Stimulated activated CD8-positive, alpha-beta memory T cell treated with anti-CD3 and anti-CD28 coated beads, Interleukin-7, amount 100 ng/mL, for 24 hours (primary cell): ENCODE results near the gene ITGB7.

ENCODE experiments used
- DNase-seq: peaks from one replicate; pipeline ENCODE4 v3.0.0-alpha.2; 2020; ENCODE audit warnings: low read depth

Gene ITGB7

DNA sequence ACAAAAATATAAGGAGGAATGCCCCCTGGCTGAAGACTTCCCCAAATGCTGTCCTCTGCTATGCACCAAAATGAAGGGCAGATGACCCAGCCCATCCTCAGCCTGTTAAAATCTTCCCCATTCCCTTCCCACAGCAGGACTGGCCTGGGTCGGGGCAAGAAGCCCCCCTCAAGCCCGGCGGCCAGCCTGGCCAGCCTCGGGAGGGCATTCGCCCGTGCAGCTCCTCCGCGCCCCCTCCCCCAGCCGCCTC lies 24.5 kb upstream of the ITGB7 start:
- DNase-seq = no peak

DNA sequence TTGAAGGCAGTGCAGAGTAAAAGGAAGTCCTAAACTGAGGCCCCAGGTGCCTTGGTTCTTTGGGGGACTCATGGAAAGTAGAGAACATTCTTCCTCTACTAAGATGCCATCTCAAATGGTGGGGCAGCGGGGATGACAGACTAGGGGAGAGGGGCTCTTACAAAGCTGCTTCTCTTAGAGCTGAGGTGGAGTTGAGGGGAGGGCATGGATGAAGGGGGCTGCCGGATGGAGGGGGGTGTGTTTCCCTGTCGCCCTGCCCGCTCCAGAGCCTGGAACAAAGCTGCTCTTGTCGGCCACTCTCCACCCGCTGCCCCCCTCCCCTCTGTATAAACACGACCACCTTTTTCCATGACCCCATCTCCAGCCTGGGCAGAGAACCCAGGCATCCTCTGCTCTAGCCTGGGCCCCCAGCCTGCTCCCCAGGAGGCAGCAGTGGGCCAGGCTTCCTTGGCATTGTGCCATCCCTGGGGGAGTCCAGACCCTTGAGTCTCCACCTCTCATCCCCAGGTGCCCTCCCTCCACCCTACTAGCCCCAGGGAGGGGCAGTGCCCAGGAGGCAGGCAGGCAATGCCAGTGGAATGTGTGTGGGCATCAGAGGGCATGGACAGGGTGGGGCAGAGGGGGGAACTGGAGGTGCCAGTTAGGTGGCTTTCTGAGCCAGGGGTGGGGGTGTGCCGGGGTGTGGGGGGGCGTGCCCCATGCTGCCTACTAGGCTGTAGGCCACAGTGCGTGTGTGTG lies 23.2 kb upstream of the ITGB7 start:
- DNase-seq = no peak

DNA sequence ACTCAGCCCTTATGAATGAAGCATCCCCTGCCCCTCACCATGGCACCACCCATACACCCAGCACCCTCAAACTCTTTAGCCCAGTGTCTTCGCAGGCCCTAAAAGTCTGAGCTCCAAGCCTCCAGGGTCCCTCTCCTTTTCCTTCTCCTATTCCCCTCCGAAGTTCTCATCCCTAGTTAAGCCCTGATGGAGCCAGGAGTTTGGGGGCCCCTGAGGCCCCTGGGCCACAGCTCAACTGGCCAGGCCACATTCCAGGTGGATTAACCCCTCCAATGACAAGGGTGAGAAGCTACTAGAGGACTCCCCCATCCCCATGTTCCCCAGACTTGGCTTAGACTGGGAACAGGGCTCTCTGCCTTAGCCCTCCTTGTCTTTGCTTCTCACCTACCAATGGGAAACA lies 22.4 kb upstream of the ITGB7 start:
- DNase-seq = no peak

DNA sequence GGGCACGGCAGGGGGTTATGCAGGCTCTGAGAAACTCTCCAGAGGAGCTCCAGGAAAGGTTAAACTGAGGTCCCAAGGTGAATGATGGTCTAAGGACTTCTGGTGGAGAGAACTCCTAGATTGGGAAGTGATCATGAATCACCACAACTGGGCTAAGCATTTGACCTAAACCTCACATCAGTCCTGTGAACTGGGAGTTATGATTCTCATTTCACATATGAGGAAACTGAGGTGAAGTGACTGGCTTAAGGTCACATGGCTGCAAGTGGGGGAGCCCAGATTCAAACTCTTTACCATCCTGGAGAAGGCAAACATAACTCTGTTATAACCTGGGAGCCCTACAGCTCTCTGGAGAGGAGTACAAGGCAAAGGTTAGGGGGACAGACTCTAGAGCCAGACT lies 20.8 kb upstream of the ITGB7 start:
- no peak for DNase-seq

DNA sequence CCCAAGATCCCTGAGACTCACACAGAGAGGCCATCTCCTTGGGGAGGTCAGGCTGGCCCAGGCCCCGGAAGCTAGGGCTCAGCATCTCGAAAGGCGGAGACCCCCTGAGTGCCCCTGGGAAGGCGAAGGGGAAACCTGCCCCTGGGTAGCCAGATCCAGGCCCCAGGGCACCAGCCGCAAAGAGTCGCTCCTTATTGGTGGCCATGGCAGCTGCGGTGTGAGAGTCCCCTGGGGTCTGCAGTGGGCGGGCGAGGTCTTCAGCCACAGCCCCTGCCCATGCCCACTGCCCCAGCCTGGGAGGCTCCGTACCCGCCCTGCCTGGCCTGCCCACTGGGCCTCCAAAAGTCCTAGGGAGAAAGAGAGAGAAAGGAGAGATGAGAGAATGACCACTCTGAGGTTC lies 20.3 kb upstream of the ITGB7 start:
- DNase-seq = no peak

DNA sequence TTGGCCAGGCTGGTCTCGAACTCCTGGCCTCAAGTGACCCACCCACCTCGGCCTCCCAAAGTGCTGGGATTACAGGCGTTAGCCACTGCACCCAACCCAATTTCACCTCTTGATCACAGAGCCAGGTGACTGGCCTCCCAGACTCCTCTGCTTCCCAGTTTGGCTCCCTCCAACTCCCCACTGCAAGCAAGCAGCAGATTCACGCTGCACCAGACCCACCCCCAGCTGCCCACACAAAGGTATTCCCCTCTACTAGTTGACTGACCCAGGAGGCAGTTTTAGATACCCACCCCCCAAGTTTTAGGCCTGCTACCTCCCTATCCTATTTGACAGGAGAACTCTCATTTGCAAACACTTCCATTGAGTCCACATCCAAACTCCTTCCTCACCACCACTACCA lies 19.8 kb upstream of the ITGB7 start:
- DNase-seq = no peak

DNA sequence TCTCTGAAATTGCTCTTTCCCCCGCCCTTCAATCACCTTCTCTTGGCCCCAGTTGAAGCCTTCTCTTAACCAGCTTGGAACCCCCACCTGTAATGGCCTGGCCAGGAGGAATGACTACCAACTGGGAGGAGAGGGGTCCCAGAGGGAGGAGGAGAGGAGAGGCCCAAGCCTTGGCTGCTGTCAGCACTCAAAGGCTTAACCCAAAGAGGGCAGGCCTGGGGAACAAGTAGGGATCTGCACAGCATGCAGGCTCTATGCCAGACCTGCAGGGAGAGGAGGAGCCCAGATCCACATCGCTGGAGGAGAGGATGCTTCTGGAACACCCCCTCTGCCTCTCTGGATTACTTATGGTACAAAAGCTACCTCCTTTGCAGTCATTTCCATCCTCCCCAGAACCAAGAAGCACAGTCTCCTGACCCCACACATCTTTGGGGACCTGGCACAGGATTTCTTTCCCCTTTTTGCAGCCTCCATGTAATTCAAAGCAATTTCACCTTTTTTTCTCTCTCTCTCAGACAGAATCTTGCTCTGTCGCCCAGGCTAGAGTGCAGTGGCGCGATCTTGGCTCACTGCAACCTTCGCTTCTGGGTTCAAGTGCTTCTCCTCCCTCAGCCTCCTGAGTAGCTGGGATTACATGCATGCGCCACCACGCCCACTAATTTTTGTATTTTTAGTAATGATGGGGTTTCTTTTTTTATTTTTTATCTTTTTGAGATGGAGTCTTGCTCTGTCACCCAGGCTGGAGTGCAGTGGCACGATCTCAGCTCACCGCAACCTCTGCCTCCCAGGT lies 18.8 kb upstream of the ITGB7 start:
- no peak for DNase-seq

DNA sequence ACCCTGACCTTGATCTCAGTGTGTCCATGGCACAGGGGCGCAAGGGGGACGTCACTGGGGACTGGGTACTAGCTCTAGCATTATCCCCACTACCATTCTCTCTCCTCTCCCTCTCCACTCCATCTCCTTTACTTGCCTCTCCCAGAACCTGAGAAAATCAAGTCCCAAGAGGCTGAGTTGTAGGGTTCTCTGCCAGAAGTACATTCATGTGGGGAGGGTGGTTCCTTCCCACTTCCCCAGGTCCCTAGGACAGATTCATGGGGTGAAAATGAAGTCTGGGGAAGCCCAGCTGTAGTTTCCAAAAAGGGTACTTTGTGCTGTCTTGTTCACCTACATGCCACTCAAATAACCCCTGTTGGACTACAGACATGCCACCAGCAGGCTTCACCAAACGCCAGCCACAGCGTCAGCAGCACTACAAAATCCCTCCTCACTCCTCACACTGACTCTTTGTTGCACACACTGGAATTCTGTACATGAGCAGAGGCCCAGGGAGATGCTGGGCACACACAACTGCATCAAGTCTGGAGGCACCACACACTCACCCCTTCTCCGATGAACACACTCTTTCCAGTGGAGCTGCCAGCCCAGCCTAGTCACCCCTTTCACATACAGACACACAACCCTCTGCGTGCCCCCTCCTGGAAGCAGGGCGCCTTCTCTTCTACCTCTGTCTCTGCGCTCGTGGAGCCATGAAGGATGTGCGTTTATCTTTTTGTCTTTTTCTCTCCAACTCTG lies 18.0 kb upstream of the ITGB7 start:
- DNase-seq = no peak

DNA sequence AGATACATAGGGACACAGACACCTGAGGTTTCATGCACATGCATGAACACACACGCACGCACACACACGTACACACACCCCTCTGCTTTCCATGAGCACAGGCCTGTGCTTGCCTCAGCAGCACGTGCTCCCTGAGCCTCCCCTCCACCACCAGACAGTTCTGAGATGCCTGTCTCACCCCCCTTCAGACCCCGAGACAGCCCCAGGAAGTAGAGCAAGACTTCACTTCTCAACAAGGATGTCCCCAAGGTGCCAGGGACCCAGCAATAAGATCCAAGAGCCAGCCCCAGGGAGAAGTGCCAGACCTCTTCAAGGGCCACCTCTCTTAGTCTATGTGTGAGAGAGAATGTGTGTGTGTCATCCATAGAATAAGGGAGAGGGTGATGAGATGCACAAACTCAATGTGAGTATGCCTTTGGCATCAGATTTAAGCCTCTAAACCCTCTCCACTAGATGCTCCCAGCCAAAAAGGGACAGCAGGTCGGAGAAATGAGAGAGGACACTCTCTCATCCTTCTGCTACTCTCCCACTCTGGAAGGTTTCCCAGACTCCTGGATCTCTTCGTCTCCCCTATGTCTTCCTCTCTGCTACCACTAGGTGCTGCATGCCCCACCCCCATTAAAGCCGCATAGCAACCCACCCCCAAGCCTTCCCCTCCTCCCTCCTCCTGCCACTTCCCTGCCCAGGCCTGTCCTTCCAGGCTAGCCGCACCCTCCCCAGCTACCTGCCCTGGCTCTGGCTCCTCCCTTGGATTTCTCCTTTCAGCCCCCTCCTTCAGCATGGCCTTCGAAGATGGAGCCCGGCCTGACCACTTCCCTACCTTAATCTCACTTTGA lies 17.2 kb upstream of the ITGB7 start:
- no peak for DNase-seq

DNA sequence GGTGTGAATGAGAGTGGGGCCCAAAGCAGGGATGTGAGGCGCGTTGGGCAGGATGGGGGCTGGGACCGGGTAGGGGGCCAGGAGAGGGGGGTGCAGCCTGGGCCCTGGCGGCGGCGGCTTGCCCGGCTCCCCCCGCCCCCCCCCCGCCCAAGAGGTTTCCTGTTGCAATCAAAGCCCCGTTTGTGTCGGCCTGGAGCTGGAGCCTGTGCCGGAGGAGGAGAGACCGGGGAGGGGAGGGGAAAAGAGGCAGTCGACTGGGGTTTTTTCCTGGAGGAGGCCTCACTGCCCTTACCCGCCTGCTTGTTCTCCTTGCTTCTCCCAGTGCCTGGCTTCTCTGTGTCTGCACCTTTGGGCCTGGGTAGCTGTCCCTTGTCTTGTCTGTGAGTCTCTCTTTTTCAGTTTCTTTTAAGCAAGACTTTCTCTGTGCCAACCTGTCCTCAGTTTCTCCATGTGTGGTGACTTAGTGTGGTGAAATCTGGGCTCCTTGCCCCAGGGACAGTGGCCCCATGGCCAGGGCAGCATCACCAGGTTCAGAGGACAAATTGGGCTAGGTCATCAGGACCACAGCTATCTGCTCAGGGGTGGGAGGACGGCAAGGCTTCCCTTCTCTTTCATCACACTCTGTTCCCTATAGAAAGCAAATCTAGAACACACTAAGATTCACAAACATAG lies 16.5 kb upstream of the ITGB7 start:
- no peak for DNase-seq

DNA sequence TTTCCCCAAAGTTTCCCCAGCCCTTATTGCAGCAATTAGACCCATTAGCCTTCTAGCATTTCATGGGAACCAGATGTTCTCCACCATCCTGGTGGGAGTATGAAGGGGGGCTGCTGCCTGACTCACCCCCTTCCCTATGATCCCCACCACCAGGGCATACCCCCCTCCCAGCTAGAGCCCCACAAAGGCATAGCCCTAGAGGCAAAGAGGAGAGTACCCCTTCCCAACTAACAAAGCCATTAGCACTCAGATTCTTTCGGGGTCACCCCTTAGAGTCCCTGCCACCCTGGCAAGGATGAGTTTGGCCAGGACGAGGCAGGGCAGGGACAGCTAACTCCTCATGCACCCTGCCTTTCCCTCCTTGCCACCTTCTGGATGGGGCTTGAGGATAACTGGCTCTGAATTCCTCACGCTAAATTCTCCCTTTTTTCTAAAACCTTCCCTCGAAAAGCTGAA lies 15.8 kb upstream of the ITGB7 start:
- DNase-seq = no peak

DNA sequence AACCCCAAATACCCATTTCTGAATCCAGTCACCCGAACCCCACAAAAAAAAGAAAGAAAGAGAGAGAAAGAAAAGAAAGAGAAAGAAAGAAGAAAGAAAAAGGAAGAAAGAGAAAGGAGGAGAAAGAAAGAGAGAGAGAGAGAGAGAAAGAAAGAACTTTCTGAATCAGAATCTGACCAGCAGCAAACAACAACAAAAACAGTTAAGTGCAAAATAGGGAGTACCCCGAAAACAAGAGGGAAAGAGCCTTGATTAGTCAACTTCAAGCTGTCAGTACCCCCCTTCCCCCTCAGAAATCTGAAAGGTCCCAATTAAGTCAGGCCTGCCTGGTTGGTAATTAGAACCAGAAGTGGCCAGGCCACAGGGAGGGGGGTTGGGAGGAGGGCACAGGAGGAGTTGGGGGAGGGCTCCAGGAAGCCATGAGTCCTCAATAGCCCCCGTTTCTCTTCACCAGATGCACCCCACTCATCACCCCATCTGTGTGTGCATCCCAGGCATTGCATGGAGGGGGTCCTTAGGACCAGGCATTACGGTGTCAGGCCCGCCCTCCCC lies 15.2 kb upstream of the ITGB7 start:
- no peak for DNase-seq

DNA sequence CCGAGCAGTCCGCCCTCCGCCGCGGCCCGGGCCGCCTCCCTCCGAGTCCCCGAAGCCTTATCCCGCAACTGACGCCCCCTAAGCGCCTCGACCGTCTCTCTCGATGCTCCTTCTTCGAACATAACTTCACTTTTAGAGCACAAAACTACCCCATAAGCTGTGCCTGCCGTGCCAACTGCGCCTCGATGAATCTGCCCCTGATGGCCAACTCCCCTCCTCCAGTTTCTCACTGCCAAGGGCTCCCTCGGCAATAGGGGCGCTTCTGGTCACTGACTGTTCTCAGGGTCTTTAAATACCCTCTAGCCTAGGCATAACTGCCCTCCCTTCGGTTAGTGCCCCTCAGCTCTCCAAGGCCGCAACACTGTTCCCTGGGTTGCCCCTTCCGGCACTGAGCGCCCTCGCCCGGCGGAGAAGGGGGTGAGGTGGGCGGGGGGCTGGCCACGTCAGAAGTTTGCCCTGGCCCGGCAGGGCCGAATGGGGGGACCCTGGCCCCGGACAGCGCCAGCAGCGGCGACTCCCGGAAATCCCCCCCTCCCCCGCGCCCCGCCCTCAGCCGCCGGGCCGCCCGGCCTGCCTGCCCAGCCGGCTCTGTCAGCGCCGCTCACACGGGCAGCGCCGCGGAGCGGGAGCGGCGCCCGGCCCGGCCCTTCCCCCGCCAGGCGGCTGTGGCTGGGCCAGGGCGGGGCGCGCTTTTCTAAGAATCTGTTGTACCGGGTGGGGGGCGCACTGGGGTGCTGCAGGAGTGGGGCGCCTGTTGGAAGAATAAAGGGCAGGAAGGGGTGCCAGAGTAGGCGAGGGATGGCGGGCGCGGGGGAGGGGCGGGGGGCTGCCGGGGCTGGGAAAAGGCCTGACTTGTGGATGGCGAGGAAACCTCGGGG lies 14.4 kb upstream of the ITGB7 start:
- no peak for DNase-seq

DNA sequence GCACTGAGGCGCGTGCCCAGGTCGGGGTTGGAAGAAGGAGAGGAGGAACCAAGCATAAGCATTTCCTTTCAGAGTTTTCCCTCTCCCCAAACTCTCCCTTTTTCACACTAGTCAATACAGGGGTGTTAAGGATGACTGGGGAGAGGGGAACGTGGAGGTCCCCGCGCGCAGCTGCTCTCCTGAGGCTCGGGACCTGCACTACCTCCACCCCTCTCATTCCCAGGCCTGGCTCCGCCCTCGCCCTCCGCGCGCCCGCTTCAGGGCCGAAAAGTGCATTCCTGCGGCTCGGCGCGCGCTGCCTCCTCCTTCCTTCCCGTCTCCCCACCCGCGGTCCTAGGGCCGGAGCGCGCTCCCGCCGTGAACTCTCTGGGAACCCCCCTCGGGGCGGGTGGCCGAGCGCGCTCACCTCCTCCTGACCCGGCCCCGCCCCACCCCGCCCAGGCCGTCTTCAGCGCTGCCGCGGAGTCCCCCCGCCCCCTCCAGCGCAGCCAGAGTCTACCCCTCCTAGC lies 13.7 kb upstream of the ITGB7 start:
- no peak for DNase-seq

DNA sequence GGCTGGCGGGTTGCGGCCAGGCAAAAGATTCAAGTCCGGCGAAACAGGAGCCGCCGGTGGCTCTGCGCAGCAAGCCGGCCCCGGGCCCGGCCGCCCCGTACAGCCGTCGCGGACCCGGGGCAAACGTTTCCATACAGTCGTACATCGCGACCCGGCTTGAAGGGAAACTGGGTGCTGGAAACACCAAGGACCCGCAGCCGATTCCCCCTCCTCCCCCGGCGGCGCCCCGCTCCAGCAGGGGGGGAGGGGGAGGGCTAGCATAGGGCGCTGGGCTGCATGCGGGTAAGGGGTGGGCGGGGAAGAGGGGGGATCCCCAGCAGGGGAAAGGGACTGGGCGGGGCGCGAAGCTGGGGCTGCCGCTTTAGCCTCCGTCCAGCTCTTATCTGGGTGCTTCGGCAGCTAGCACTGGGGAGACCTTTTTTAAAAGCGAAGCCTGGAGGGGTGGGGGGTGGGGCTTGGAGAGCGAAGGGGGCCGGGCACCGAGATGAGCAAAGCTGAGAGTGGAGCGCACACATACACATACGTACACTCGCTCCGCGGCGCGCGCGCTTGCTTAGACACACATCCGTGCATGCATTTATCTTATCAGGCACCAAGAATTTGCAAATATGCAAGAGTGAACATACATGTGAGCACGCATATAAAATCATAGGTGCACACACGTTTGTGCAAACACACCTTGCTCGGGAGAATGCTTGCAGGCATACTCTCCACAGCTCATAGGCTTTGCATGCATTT lies 13.1 kb upstream of the ITGB7 start:
- DNase-seq = no peak

DNA sequence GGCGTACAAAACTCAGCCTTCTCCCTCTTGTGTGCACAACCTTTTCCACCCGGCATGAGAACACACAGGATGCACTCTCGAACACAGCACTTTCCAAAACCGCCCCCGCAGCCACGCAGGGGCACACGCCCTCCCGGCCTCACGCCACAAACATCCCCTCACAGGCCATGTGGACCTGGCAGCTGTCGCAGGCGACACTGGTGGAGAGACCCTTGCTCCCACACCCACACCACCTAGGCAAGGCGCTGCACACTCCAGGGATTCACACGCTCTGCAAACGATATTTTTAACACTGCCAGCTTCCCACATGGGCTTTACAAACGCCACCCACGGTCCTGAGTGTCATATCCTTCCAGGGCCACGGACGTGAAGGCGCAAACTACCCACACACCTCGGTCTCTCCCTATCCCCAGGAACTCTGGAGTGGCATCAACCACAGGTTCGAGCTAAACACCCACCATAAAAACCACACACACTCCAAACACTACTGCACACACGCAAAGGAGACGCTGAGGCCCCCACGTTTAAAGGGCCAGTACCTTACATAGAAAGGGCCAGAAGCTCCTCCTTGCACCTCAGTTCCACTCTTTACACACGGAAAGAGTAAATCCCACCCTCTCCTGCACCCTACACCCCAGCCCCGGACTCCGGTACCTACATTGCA lies 12.4 kb upstream of the ITGB7 start:
- no peak for DNase-seq

DNA sequence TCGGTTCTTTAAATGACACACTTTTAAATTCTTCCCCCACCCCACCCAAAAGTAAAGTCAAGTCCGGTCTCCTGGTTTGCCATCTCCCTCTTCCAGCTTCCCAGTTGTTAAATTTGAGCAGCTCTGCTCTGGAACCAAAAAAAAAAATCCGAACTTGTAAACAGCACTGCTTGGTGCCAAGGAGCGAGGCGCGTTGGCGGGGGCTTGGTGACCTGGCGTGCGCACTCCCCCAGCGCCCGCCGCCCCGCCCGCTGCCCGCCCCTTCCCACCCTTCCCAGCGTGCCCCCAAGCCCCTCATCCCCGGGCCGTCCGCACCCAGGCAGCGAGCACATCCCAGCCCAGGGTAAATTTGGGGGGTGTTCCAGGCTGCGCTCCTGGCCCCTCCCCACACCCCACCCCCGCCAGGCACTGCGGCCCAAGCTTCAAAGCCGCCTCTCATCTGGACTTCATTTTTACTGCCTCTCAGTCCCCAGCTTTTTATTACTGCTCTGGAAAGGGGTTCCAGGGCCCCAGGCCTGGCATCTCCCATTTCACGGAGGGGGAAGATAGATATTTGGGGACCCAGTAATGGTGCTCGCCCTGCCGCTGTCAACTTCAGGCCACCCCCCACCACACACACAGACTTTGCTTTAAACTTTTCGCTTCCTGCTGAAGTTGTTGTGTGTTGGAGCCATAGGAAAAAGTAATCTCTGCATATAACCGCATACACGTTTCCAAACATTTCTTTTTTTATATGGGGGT lies 11.7 kb upstream of the ITGB7 start:
- no peak for DNase-seq

DNA sequence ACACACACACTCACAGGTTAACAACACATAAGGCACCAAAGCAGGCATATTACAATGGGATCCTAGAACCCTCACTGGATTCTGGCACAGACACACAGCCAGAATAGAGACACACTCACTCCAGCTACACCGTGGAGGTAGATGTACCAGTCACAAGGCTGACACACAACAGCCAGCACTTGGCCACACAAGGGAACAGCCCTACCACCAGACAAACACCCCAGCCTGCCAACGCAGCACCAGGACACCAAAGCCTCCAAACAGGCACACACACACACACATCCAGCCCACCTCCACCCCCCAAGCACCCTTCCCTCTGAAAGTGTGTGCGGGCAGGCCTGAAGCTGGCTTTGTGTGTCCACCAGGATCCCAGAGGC lies 10.9 kb upstream of the ITGB7 start:
- no peak for DNase-seq
